GM12801 (cell line): Measurements from ENCODE around the gene CALML3.

Experiments
- TF ChIP-seq, protein P1 (sequence below): IDR thresholded peaks from one replicate; pipeline ENCODE4 v1.5.1; 2011; ENCODE audit warnings: control low read depth; ENCODE audit not compliant: insufficient read length; ENCODE audit errors: extremely low read depth

CALML3 gene

DNA sequence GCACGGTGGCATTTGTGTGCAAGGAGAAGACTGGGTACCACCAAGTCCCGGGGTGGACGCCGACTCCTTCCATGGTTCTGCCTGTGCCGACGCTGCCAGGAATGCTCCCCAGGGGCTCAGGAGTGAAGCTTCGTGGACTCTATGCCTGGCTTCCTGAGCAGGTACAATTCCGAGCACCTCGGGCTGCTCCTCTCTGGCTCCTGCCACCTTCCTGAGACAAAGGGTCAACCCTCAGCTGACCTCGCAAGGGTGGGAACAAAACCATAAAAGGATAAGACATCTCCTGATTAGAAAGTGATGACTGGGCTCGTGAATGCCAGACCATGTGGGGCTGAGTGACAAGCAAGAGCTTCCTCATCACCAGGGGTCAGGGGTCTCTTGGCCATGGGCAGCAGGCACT, 31.8 kb downstream of the CALML3 start:
- TF ChIP-seq, protein P1, sequence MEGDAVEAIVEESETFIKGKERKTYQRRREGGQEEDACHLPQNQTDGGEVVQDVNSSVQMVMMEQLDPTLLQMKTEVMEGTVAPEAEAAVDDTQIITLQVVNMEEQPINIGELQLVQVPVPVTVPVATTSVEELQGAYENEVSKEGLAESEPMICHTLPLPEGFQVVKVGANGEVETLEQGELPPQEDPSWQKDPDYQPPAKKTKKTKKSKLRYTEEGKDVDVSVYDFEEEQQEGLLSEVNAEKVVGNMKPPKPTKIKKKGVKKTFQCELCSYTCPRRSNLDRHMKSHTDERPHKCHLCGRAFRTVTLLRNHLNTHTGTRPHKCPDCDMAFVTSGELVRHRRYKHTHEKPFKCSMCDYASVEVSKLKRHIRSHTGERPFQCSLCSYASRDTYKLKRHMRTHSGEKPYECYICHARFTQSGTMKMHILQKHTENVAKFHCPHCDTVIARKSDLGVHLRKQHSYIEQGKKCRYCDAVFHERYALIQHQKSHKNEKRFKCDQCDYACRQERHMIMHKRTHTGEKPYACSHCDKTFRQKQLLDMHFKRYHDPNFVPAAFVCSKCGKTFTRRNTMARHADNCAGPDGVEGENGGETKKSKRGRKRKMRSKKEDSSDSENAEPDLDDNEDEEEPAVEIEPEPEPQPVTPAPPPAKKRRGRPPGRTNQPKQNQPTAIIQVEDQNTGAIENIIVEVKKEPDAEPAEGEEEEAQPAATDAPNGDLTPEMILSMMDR = no peak

DNA sequence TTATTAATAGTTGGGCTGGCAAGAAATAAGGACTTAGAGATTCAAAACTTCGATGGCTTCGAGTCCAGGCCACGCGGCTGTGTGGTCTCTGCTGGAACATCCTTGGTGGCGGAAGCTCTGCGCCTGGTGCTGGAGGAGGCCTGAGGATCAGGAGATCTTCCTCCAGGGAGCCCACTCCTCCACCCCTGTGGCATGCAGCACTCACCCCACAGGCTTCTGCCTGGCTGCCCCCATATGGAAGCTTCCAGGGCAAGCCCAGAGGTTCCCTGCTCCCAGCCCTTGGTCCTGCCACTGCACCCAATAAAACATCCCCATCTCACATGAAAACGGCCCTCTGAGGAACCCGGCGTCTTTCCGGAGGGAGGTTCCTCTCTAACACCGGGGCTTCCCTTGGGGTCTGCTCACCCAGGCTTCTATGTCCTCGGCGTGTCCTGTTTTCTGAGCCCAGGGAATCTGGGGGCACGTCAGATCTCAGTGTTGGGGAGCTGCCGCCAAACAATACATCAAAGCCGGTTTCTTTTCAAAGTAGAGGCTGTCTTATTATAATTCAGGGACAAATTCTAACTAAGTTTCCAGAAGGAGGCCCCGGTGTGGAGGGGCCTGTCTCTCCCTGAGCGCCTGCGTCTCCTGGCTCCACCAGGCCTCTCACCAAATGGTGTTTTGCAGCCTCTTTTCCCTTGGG, 32.4 kb downstream of the CALML3 start:
- TF ChIP-seq, protein P1 = no peak

- TF ChIP-seq, protein P1 = no peak
Measured at GRCh38 chr10:5557799-5558771, 33.3 kb downstream of the CALML3 start.

DNA sequence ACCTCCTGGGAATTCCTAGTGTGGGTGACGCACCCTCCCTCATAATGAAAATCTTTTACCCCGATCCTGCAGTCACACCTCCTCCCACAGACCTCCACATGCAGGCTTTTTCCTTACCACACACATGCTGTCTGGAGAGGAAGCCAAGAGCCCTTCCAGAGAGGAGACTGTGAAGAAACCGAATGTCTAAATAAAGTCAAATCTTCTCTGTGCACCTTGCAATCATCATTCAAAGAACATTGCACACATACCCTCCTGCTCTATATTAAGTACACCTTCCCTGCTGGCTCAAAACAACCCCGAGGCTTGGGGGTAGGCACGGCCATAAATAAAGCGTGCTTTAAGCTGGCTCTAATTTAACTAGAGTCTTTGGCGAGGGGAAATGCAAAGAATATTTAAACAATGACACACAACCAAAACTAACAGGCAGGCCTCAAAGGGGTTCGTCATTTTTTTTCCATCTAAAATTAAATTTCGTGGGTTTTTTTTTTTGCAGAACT, 34.9 kb downstream of the CALML3 start:
- TF ChIP-seq, protein P1 = no peak

DNA sequence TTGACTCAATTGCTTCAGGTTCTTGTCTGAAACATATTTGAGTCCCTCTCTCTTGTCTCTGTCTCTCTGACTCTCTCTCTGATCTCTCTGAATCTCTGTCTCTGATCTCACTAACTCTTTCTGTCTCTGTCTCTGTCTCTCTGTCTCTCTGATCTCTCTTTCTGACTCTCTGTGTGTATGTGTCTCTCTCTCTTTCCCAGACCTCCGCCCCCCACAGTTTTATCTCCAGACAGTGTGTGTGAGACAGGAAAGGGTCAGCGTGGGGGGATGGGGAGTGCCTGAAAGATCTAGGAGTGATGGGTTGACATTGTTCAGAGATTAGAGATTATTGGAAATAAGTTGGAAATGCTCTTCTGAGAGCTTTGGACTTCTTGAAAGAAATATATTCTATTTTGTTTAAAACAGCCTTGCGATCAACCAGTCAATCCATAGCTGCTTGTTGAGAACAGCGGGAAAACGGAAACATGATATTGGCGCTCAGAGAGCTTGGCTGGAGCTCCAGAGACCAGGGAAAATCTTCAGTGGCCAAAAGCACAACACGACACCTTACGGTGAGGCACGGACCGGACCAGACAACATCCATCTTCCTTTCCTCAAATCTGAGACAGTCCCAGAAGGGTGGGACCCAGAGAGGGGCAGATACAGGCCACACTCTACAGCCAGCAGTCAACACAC, 35.5 kb downstream of the CALML3 start:
- TF ChIP-seq, protein P1 = no peak

- TF ChIP-seq, protein P1 = no peak
Measured at GRCh38 chr10:5560817-5561703, 36.3 kb downstream of the CALML3 start.
